ENCODE results near the gene LAMA2.

Gene LAMA2

DNA sequence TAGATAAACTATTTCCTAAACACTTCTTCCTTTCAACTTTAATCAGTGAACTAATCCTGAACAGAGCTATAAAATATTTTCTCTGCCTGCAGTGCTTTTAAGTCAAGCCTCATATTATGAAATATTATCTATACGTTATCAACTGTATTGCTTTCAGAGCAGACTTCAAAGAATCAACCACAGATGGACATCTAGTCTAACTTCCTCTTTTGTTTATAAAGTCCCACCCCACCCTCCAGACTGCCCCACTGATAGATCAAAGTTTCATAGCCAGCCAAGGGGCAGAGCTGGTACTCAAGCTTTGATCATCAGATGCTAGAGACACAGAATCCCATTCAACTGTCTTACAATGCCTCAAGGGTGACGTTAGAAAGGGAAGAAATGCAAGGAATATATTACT is 308.3 kb downstream of the LAMA2 start:
- TF ChIP-seq YY1 (IDR thresholded peaks at IDR 0.05; ENCODE audit: insufficient read depth, insufficient read length) (no peak), SUZ12 (IDR thresholded peaks at IDR 0.05; ENCODE audit: extremely low read depth, insufficient read depth, insufficient read length) (no peak), ZNF274 (IDR thresholded peaks at IDR 0.05; ENCODE audit: low read depth, low read length) (no peak)
- no peak overlapping the region for H3K9ac ChIP-seq (ENCODE audit: insufficient read length, low read depth)

DNA sequence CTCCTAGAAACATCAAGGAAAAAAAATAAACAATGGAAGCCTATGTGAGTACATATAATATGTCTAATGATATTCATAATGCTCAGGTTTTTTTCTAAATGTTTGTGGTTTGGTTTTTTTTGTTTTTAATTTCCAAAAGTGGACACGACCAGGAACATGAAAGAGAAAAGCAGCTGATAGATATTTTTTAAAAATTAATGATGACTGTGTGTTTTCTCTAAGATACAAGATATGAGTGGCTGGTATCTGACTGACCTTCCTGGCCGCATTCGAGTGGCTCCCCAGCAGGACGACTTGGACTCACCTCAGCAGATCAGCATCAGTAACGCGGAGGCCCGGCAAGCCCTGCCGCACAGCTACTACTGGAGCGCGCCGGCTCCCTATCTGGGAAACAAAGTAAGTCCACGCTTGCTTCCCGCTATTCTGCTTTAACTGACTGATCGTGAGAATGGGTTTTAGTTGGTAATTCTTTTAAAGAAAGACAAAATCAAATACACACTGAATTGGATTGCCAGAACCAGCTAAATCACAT is 309.6 kb downstream of the LAMA2 start:
- no peaks in the 10 kb centered on the region for H3K4me1 ChIP-seq (ENCODE audit: insufficient read depth, insufficient read length)
- H3K4me3 ChIP-seq (ENCODE audit: insufficient read length, low read depth): no peak overlapping the region
- TF ChIP-seq SUZ12 (IDR thresholded peaks at IDR 0.05; ENCODE audit: extremely low read depth, insufficient read depth, insufficient read length): no peak
- no peak for TF ChIP-seq YY1 (IDR thresholded peaks at IDR 0.05; ENCODE audit: insufficient read depth, insufficient read length)
- TF ChIP-seq ZNF274 (IDR thresholded peaks at IDR 0.05; ENCODE audit: low read depth, low read length): no peak
- H3K9me3 ChIP-seq (ENCODE audit: insufficient read depth, low read length): 0 out of 2 replicates have a peak, but pooled peaks cover 4% of the 10 kb centered on the region
- no peaks in the 10 kb centered on the region for H3K36me3 ChIP-seq (ENCODE audit: insufficient read depth, insufficient read length, low read length)
- no peak overlapping the region for H3K9ac ChIP-seq (ENCODE audit: insufficient read length, low read depth)
- H3K27me3 ChIP-seq (ENCODE audit: insufficient read depth, insufficient read length): no peaks in the 10 kb centered on the region
- no peak for DNase-seq (ENCODE audit: low read depth, low spot score)

More for the DNA sequence above, 308.3 kb downstream of the LAMA2 start:
- Histone ChIP-seq H3K4me3 (ENCODE audit: insufficient read length, low read depth) (no peak overlapping the region), H3K4me1 (ENCODE audit: insufficient read depth, insufficient read length) (no peaks in the 10 kb centered on the region), H3K27me3 (ENCODE audit: insufficient read depth, insufficient read length) (no peaks in the 10 kb centered on the region), H3K9me3 (ENCODE audit: insufficient read depth, low read length) (no peaks in the 10 kb centered on the region), H3K36me3 (ENCODE audit: insufficient read depth, insufficient read length, low read length) (no peaks in the 10 kb centered on the region)
- DNase-seq (ENCODE audit: low read depth, low spot score): no peak

DNA sequence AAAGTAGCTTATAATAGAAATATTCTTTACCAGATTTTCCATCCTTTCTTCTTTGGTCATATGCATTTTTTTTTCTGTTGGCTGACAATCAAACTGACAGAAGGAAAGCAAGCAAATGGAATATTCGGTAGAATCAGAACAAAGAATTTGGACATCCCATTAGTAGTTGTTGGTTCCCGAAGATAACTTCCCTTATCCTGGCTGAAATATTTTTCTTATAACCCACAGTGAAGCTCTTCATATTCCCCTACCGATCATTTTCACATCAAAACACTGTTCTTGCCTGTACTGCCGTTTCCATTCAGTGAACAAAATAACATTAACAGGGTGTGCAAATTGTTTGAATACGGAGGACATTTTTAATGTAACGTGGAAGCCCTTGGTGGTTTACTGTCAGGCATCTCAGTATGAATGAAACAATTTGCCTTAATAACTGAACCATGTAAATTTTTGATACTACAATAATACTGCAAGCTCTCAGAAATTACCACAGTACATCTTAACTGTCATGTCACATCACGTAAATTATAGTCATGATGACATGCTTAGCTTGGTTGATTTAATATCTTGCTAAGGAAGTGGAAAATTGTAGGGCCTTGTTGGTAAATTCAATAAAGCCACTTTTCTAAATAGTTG is 311.5 kb downstream of the LAMA2 start:
- no peak for DNase-seq (ENCODE audit: low read depth, low spot score)
- H3K27me3 ChIP-seq (ENCODE audit: insufficient read depth, insufficient read length): no peaks in the 10 kb centered on the region
- no peak overlapping the region for H3K4me3 ChIP-seq (ENCODE audit: insufficient read length, low read depth)
- H3K4me1 ChIP-seq (ENCODE audit: insufficient read depth, insufficient read length): no peaks in the 10 kb centered on the region
- H3K9ac ChIP-seq (ENCODE audit: insufficient read length, low read depth): no peak overlapping the region
- H3K36me3 ChIP-seq (ENCODE audit: insufficient read depth, insufficient read length, low read length): no peaks in the 10 kb centered on the region
- no peak for TF ChIP-seq SUZ12 (IDR thresholded peaks at IDR 0.05; ENCODE audit: extremely low read depth, insufficient read depth, insufficient read length)
- no peak for TF ChIP-seq YY1 (IDR thresholded peaks at IDR 0.05; ENCODE audit: insufficient read depth, insufficient read length)
- TF ChIP-seq ZNF274 (IDR thresholded peaks at IDR 0.05; ENCODE audit: low read depth, low read length): no peak
- H3K9me3 ChIP-seq (ENCODE audit: insufficient read depth, low read length): peaks cover 12% of the 10 kb centered on the region; the same call in 1 of the 2 replicates

DNA sequence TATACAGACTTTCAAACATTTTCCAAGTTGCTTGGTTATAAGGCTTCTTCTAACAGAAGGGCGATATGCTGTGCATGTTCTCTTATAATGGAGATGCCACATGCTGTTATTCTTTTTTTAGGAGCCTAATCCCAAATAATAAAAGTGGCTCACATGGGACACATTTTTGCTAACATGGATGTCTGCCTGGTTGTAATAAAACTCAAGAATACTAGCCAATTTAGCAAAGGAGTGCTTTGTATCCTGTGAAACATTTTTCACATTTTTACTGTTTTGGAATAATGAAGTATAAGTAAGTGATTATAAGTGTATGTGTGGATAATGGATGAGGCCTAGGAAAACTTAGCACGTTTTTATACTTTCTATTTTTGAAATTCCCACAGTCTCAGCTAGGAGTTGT is 312.2 kb downstream of the LAMA2 start:
- Histone ChIP-seq H3K36me3 (ENCODE audit: insufficient read depth, insufficient read length, low read length) (no peaks in the 10 kb centered on the region), H3K4me3 (ENCODE audit: insufficient read length, low read depth) (no peak overlapping the region), H3K4me1 (ENCODE audit: insufficient read depth, insufficient read length) (no peaks in the 10 kb centered on the region), H3K9ac (ENCODE audit: insufficient read length, low read depth) (no peak overlapping the region), H3K9me3 (ENCODE audit: insufficient read depth, low read length) (peaks cover 12% of the 10 kb centered on the region; the same call in 1 of the 2 replicates), H3K27me3 (ENCODE audit: insufficient read depth, insufficient read length) (no peaks in the 10 kb centered on the region)
- no peak for DNase-seq (ENCODE audit: low read depth, low spot score)
- TF ChIP-seq ZNF274 (IDR thresholded peaks at IDR 0.05; ENCODE audit: low read depth, low read length) (no peak), YY1 (IDR thresholded peaks at IDR 0.05; ENCODE audit: insufficient read depth, insufficient read length) (no peak), SUZ12 (IDR thresholded peaks at IDR 0.05; ENCODE audit: extremely low read depth, insufficient read depth, insufficient read length) (no peak)

DNA sequence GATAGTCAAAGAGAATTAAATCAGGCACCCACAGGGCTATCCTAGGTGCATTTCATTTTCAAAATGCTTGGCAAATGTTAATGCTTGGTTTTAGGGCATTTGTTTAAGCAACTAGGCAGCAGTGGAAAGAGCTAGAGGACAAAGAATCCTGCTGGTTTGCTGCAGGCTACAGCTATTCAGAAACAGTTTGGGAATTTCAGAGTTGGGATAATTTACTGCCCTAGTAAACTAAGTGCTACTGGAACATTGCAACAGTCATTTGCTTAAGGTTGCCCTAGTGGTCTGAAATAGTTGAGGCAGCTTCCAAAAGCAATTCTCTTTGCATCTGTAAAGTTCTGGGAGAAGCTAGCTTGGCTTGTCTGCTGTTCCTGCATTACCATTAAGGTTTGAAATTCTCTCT is 312.7 kb downstream of the LAMA2 start:
- H3K4me3 ChIP-seq (ENCODE audit: insufficient read length, low read depth): no peak overlapping the region
- TF ChIP-seq YY1 (IDR thresholded peaks at IDR 0.05; ENCODE audit: insufficient read depth, insufficient read length) (no peak), SUZ12 (IDR thresholded peaks at IDR 0.05; ENCODE audit: extremely low read depth, insufficient read depth, insufficient read length) (no peak), ZNF274 (IDR thresholded peaks at IDR 0.05; ENCODE audit: low read depth, low read length) (no peak)
- H3K4me1 ChIP-seq (ENCODE audit: insufficient read depth, insufficient read length): no peaks in the 10 kb centered on the region
- no peaks in the 10 kb centered on the region for H3K27me3 ChIP-seq (ENCODE audit: insufficient read depth, insufficient read length)
- no peaks in the 10 kb centered on the region for H3K36me3 ChIP-seq (ENCODE audit: insufficient read depth, insufficient read length, low read length)
- peaks cover 12% of the 10 kb centered on the region; the same call in 1 of the 2 replicates for H3K9me3 ChIP-seq (ENCODE audit: insufficient read depth, low read length)
- DNase-seq (ENCODE audit: low read depth, low spot score): no peak
- H3K9ac ChIP-seq (ENCODE audit: insufficient read length, low read depth): no peak overlapping the region

DNA sequence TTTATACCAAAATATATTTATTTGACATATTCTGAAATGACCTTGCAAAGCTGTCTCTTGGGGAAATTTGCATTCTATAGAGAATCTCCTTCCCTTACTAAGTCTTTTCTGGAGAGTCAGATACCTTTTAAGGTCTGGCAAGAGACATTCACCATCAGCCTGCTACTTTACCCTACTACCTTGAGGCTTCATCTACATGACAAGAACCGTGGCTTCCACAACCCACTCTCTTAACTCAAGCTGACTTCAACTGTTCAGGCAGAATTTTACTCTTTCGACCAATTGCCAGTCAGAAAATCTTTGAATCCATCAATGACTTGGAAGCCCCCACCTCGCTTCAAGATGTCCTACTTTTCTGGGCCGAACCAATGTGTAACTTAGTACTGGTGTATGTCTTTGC is 314.2 kb downstream of the LAMA2 start:
- peaks cover 12% of the 10 kb centered on the region; the same call in 1 of the 2 replicates for H3K9me3 ChIP-seq (ENCODE audit: insufficient read depth, low read length)
- no peak for TF ChIP-seq YY1 (IDR thresholded peaks at IDR 0.05; ENCODE audit: insufficient read depth, insufficient read length)
- TF ChIP-seq ZNF274 (IDR thresholded peaks at IDR 0.05; ENCODE audit: low read depth, low read length): no peak
- H3K36me3 ChIP-seq (ENCODE audit: insufficient read depth, insufficient read length, low read length): no peaks in the 10 kb centered on the region
- no peak for DNase-seq (ENCODE audit: low read depth, low spot score)
- H3K9ac ChIP-seq (ENCODE audit: insufficient read length, low read depth): no peak overlapping the region
- H3K27me3 ChIP-seq (ENCODE audit: insufficient read depth, insufficient read length): no peaks in the 10 kb centered on the region
- no peaks in the 10 kb centered on the region for H3K4me1 ChIP-seq (ENCODE audit: insufficient read depth, insufficient read length)
- no peak overlapping the region for H3K4me3 ChIP-seq (ENCODE audit: insufficient read length, low read depth)

DNA sequence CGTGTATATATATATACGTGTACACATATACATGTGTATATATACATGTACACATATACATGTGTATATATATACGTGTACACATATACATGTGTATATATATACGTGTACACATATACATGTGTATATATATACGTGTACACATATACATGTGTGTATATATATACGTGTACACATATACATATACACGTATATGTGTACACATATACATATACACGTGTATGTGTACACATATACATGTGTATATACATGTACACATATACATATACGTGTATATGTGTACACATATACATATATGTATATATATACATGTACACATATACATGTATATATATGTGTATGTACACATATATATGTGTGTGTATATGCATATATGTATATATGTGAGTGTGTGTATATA is 317.2 kb downstream of the LAMA2 start:
- DNase-seq (ENCODE audit: low read depth, low spot score): no peak
- Histone ChIP-seq H3K4me3 (ENCODE audit: insufficient read length, low read depth) (no peak overlapping the region), H3K9me3 (ENCODE audit: insufficient read depth, low read length) (peaks cover 12% of the 10 kb centered on the region; the same call in 1 of the 2 replicates), H3K9ac (ENCODE audit: insufficient read length, low read depth) (no peak overlapping the region), H3K4me1 (ENCODE audit: insufficient read depth, insufficient read length) (no peaks in the 10 kb centered on the region), H3K36me3 (ENCODE audit: insufficient read depth, insufficient read length, low read length) (no peaks in the 10 kb centered on the region), H3K27me3 (ENCODE audit: insufficient read depth, insufficient read length) (no peaks in the 10 kb centered on the region)
- no peak for TF ChIP-seq YY1 (IDR thresholded peaks at IDR 0.05; ENCODE audit: insufficient read depth, insufficient read length)
- no peak for TF ChIP-seq ZNF274 (IDR thresholded peaks at IDR 0.05; ENCODE audit: low read depth, low read length)
- no peak for TF ChIP-seq SUZ12 (IDR thresholded peaks at IDR 0.05; ENCODE audit: extremely low read depth, insufficient read depth, insufficient read length)

Data from NT2/D1 (cell line).